Nephron (organoid): ENCODE data around the gene HCRTR2.
"Not testable (repeated sequence)": the region's sequence is repeated elsewhere in the genome, so short reads cannot be mapped to it uniquely, and the experiment has no call there.

ENCODE experiments used
- H3K27ac Mint-ChIP-seq, 3 experiments: 2 replicates each; pipeline ENCODE4 v1.8.0; 2020; ENCODE audit warnings: mixed read lengths in 3 of 3, mild to moderate bottlenecking in 2 of 3, moderate library complexity in 1 of 3
- H3K27me3 Mint-ChIP-seq: 2 replicates; pipeline ENCODE4 v1.8.0; 2021; ENCODE audit warnings: low read depth, mild to moderate bottlenecking, moderate library complexity, mixed read lengths
- H3K36me3 Mint-ChIP-seq: 2 replicates; pipeline ENCODE4 v1.8.0; 2020; ENCODE audit warnings: low read depth, mixed read lengths
- H3K4me1 Mint-ChIP-seq: 2 replicates; pipeline ENCODE4 v1.8.0; 2020; ENCODE audit warnings: mixed read lengths
- H3K4me3 Mint-ChIP-seq, 3 experiments: 2 replicates each; pipeline ENCODE4 v1.8.0; 2020; ENCODE audit warnings: mild to moderate bottlenecking in 3 of 3, mixed read lengths in 3 of 3, moderate library complexity in 2 of 3
- H3K9me3 Mint-ChIP-seq: 2 replicates; pipeline ENCODE4 v1.8.0; 2020; ENCODE audit warnings: mixed read lengths
- TF ChIP-seq, protein P1 (sequence below), 3 experiments: fragments of 200-600 bp; sonication (generic); IDR thresholded peaks; one replicate each; pipeline ENCODE4 v1.5.0; 2021; ENCODE audit warnings: antibody characterized with exemption in 3 of 3; ENCODE audit not compliant: unreplicated experiment in 3 of 3

HCRTR2 gene

DNA sequence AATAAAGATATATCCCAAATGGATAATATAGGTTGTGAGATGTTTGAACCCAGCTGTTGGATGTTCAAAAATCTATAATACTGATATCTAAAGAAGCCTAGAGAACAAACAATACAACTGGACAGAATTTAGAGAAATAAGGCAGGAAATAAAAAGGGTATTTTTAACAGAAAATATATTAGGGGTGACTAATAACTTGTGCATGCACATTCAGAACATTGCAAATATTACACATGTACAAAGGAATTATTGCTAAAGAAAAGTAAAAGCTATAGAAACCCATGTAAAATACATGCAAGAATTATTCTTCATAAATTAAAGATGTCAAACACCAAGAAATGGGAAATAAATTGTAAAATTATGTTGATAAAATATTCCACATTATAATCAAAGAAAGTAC, 32.7 kb upstream of the HCRTR2 start:
- TF ChIP-seq, protein P1, sequence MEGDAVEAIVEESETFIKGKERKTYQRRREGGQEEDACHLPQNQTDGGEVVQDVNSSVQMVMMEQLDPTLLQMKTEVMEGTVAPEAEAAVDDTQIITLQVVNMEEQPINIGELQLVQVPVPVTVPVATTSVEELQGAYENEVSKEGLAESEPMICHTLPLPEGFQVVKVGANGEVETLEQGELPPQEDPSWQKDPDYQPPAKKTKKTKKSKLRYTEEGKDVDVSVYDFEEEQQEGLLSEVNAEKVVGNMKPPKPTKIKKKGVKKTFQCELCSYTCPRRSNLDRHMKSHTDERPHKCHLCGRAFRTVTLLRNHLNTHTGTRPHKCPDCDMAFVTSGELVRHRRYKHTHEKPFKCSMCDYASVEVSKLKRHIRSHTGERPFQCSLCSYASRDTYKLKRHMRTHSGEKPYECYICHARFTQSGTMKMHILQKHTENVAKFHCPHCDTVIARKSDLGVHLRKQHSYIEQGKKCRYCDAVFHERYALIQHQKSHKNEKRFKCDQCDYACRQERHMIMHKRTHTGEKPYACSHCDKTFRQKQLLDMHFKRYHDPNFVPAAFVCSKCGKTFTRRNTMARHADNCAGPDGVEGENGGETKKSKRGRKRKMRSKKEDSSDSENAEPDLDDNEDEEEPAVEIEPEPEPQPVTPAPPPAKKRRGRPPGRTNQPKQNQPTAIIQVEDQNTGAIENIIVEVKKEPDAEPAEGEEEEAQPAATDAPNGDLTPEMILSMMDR (IDR thresholded peaks at IDR 0.05; ENCODE audit: unreplicated experiment in 3 of 3): no peak
- Mint-ChIP-seq H3K36me3 (no peaks in the 10 kb centered on the region), H3K9me3 (no peaks in the 10 kb centered on the region), H3K27ac (no peak overlapping the region), H3K4me1 (no peaks in the 10 kb centered on the region), H3K27me3 (no peaks in the 10 kb centered on the region), H3K4me3 (no peak overlapping the region)

DNA sequence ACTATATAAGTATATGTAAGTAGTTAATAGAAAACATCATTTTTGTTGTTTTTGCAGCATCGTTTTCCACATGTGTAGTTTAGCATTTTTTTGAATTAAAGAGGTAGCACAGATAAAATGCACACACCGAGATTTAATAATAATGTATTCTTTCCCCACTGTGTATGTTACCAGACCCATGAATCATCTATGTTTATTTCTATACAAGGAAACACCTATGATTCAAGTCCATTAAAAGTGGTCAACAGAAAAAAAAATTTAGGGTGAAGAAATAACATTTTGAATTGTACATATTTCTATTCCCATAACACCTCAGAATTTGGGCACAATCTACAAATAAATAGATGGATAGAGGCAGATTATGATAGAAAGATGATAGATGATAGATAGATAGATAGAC, 31.7 kb upstream of the HCRTR2 start:
- Mint-ChIP-seq H3K9me3 (no peaks in the 10 kb centered on the region), H3K27me3 (no peaks in the 10 kb centered on the region), H3K4me3 (no peak overlapping the region), H3K27ac (no peak overlapping the region), H3K4me1 (no peaks in the 10 kb centered on the region), H3K36me3 (no peaks in the 10 kb centered on the region)
- TF ChIP-seq, protein P1 (IDR thresholded peaks at IDR 0.05; ENCODE audit: unreplicated experiment in 3 of 3): no peak

DNA sequence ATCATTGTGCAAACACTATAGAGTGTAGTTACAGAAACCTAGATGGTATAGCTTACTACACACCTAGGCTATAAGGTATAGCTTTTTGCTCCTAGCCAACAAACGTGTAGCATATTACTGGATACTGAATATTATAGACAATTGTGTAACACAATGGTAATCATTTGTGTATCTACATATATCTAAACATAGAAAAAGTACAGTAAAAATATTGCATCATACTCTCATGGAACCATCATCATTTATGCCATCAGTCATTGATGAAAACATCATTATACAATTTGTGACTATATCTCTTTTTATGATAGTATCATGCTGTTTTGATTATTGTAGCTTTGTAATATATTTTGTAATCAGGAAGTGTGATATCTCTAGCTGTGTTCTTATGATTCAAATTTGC, 21.0 kb upstream of the HCRTR2 start:
- Mint-ChIP-seq H3K4me3 (no peak overlapping the region), H3K36me3 (no peaks in the 10 kb centered on the region), H3K4me1 (no peaks in the 10 kb centered on the region), H3K9me3 (peaks cover 8% of the 10 kb centered on the region), H3K27me3 (no peaks in the 10 kb centered on the region), H3K27ac (no peak overlapping the region)
- TF ChIP-seq, protein P1 (IDR thresholded peaks at IDR 0.05; ENCODE audit: unreplicated experiment in 3 of 3): no peak

DNA sequence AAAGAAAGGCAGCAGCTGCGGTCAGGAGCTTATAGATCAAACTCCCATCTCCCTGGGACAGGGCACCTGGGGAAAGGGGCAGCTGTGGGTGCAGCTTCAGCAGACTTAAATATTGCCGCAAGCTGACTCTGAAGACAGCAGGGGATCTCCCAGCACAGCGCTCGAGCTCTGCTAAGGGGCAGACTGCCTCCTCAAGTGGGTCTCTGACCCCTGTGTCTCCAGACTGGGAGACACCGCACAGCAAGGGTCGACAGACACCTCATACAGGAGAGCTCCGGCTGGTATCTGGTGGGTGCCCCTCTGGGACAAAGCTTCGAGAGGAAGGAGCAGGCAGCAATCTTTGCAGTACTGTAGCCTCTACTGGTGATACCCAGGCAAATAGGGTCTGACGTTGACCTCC, 15.5 kb upstream of the HCRTR2 start:
- not testable (repeated sequence) for H3K36me3 Mint-ChIP-seq, H3K27me3 Mint-ChIP-seq, H3K27ac Mint-ChIP-seq, H3K4me3 Mint-ChIP-seq, H3K4me1 Mint-ChIP-seq
- peaks cover 17% of the 10 kb centered on the region for H3K9me3 Mint-ChIP-seq

DNA sequence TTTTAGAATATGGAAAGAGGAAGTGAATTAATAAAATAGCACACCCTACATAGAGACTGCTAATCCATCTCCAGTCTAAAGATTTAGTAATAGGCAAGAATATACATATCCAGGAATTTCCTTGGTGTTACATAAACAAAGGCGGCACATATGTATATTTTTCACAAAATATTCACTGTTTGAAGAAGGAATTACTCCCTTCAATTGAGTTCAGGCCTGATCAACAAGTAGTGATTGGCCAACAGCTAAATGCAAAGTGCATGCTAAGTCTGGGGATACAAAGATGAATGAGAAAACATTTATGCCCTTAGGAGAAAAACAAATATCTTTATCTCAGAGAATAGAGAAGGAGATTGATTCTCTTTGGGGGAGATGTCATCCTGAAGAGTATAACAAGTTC, 6.5 kb upstream of the HCRTR2 start:
- Mint-ChIP-seq H3K27me3 (peaks cover 2% of the 10 kb centered on the region), H3K9me3 (no peaks in the 10 kb centered on the region)

DNA sequence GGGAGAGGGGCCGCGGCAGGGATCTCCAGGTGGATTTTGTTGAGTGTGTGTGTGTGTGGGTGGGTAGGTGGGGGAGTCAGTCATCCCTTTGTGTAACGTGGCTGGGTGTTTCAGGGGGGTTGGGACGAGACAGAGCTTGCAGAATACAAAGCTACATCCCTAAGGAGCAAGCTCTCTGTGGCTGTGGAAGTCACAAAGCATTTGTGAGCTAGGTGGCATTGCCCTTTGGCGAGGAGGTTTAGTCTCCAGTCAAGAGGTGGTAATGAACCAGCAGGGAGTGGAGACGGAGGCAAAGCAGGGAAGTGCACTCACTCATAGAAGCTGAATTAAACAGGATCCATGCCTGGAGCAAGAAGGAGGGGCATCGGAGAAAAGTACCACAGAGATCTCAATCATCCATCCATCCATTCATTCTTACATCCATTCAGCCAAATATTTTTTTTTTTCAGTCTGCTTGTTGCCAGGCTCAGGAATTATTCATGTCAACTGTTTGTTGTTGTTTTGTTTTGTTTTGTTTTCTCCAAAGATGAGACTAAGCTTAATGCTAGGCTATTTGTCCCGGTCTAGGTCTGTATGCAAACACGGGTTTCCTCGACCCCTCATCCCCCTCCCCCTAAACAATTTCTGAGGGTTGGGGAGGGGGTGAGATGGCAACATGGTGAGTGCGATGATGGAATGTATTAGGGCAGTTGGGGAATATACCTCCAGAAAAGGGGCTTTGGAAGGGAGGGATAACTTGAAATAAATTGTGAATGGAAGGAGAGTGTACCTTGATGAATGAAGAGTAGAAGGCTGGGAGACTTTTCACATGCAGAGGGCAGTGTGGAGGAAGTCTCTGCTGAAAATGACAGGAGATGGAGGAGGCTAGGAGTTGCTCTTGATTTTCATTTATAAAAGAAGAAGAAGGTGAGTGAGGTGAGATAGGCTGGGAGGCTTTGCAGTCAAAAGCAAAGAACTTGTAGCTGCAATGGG, 1.0 kb downstream of the HCRTR2 start:
- Mint-ChIP-seq H3K4me1 (peaks cover 4% of the 10 kb centered on the region), H3K9me3 (no peaks in the 10 kb centered on the region), H3K27ac (no peak overlapping the region), H3K36me3 (no peaks in the 10 kb centered on the region), H3K27me3 (peaks cover 48% of the 10 kb centered on the region), H3K4me3 (peak overlapping the region; percentile 36 to 63 (median 49))
- TF ChIP-seq, protein P1 (IDR thresholded peaks at IDR 0.05; ENCODE audit: unreplicated experiment in 3 of 3): no peak

More for the DNA sequence above, 6.5 kb upstream of the HCRTR2 start:
- no peaks in the 10 kb centered on the region for H3K36me3 Mint-ChIP-seq
- no peak overlapping the region for H3K27ac Mint-ChIP-seq
- no peaks in the 10 kb centered on the region for H3K4me1 Mint-ChIP-seq
- TF ChIP-seq, protein P1 (IDR thresholded peaks at IDR 0.05; ENCODE audit: unreplicated experiment in 3 of 3): no peak
- H3K4me3 Mint-ChIP-seq: no peak overlapping the region
